ENCODE results near the gene GLIPR1. TPM values are rescaled to one million over a fixed set of nuclear protein-coding genes. Genes with fewer than 3 reads are reported as not detected.

GLIPR1 gene
- total RNA-seq, 4 donors from 2014 or later: 1.4 to 47.0 (median 7.2) TPM

GRCh38 chr12:75533239-75533638 lies 52.7 kb downstream of the GLIPR1 start:
- Histone ChIP-seq H3K36me3 (no peaks in the 10 kb centered on the region), H3K4me3 (no peak overlapping the region), H3K4me1 (no peaks in the 10 kb centered on the region), H3K9me3 (no peaks in the 10 kb centered on the region), H3K27ac (no peak overlapping the region), H3K27me3 (no peaks in the 10 kb centered on the region)
- DNase-seq: no peak
- TF ChIP-seq CTCF (IDR thresholded peaks at IDR 0.05) (no peak), POLR2A (IDR thresholded peaks at IDR 0.05) (no peak)

- Histone ChIP-seq H3K4me3 (no peak overlapping the region), H3K36me3 (no peaks in the 10 kb centered on the region), H3K27ac (no peak overlapping the region), H3K9me3 (no peaks in the 10 kb centered on the region), H3K4me1 (no peaks in the 10 kb centered on the region), H3K27me3 (no peaks in the 10 kb centered on the region)
- DNase-seq: no peak
- TF ChIP-seq CTCF (IDR thresholded peaks at IDR 0.05): no peak
- TF ChIP-seq POLR2A (IDR thresholded peaks at IDR 0.05): no peak
These were observed 59.3 kb downstream of the GLIPR1 start for GRCh38 chr12:75539889-75540288.

GRCh38 chr12:75542942-75543341 lies 62.4 kb downstream of the GLIPR1 start:
- no peaks in the 10 kb centered on the region for H3K9me3 ChIP-seq
- no peak overlapping the region for H3K27ac ChIP-seq
- no peak for DNase-seq
- no peak for TF ChIP-seq CTCF (IDR thresholded peaks at IDR 0.05)
- no peak for TF ChIP-seq POLR2A (IDR thresholded peaks at IDR 0.05)
- H3K27me3 ChIP-seq: no peaks in the 10 kb centered on the region
- H3K4me1 ChIP-seq: no peaks in the 10 kb centered on the region
- H3K36me3 ChIP-seq: no peaks in the 10 kb centered on the region
- no peak overlapping the region for H3K4me3 ChIP-seq

GRCh38 chr12:75543529-75543928 lies 63.0 kb downstream of the GLIPR1 start:
- no peak for TF ChIP-seq CTCF (IDR thresholded peaks at IDR 0.05)
- TF ChIP-seq POLR2A (IDR thresholded peaks at IDR 0.05): no peak
- no peak overlapping the region for H3K27ac ChIP-seq

GRCh38 chr12:75545636-75546035 lies 65.1 kb downstream of the GLIPR1 start:
- H3K36me3 ChIP-seq: no peaks in the 10 kb centered on the region
- H3K4me3 ChIP-seq: no peak overlapping the region
- H3K4me1 ChIP-seq: no peaks in the 10 kb centered on the region
- H3K9me3 ChIP-seq: no peaks in the 10 kb centered on the region
- DNase-seq: no peak
- H3K27me3 ChIP-seq: no peaks in the 10 kb centered on the region
- H3K27ac ChIP-seq: no peak overlapping the region
- no peak for TF ChIP-seq POLR2A (IDR thresholded peaks at IDR 0.05)
- no peak for TF ChIP-seq CTCF (IDR thresholded peaks at IDR 0.05)

More at GRCh38 chr12:75543529-75543928, 63.0 kb downstream of the GLIPR1 start:
- no peak for DNase-seq
- no peaks in the 10 kb centered on the region for H3K9me3 ChIP-seq
- no peak overlapping the region for H3K4me3 ChIP-seq
- no peaks in the 10 kb centered on the region for H3K4me1 ChIP-seq
- H3K27me3 ChIP-seq: no peaks in the 10 kb centered on the region
- H3K36me3 ChIP-seq: no peaks in the 10 kb centered on the region

GRCh38 chr12:75548879-75549278 lies 68.3 kb downstream of the GLIPR1 start:
- TF ChIP-seq CTCF (IDR thresholded peaks at IDR 0.05): no peak
- TF ChIP-seq POLR2A (IDR thresholded peaks at IDR 0.05): no peak
- Histone ChIP-seq H3K4me1 (no peaks in the 10 kb centered on the region), H3K4me3 (no peak overlapping the region), H3K9me3 (no peaks in the 10 kb centered on the region), H3K27ac (no peak overlapping the region), H3K27me3 (no peaks in the 10 kb centered on the region), H3K36me3 (no peaks in the 10 kb centered on the region)
- DNase-seq: no peak
